GM23338 (cell line): ENCODE data around the gene STIM2.

Experiments
- CREB1 ChIP-seq: fragments of 250-450 bp; sonication (Bioruptor Pico); IDR thresholded peaks from 2 replicates; pipeline ENCODE4 v1.5.0; 2020; ENCODE audit warnings: low read depth, mild to moderate bottlenecking, moderate library complexity
- CTCF ChIP-seq, 2 experiments: fragments of 200-600 bp in 1 of 2; sonication (generic) in 1 of 2; conservative IDR thresholded peaks; 2 replicates each; pipeline versions ENCODE4 v1.5.1 to v1.6.1; 2016 to 2017; ENCODE audit warnings: antibody characterized with exemption in 2 of 2, low read depth in 2 of 2, mild to moderate bottlenecking in 2 of 2, moderate library complexity in 1 of 2
- EZH2 ChIP-seq: fragments of 200-600 bp; sonication (generic); IDR thresholded peaks from one replicate; pipeline ENCODE4 v1.8.0; 2017; ENCODE audit warnings: antibody characterized with exemption, mild to moderate bottlenecking, low read depth; ENCODE audit not compliant: unreplicated experiment
- EZH2phosphoT487 ChIP-seq: fragments of 200-600 bp; sonication (generic); IDR thresholded peaks from one replicate; pipeline ENCODE4 v1.8.1; 2018; ENCODE audit warnings: antibody characterized with exemption; ENCODE audit not compliant: unreplicated experiment
- JUNB ChIP-seq: IDR thresholded peaks from one replicate; pipeline ENCODE4 v1.6.1; 2016; ENCODE audit warnings: antibody characterized with exemption; ENCODE audit not compliant: unreplicated experiment
- NANOG ChIP-seq: IDR thresholded peaks from 2 replicates; pipeline ENCODE4 v1.6.1; 2016; ENCODE audit warnings: antibody characterized with exemption, borderline replicate concordance
- POLR2AphosphoS5 ChIP-seq: IDR thresholded peaks from 2 replicates; pipeline ENCODE4 v1.6.1; 2016; ENCODE audit warnings: antibody characterized with exemption, low read depth
- ZNF114 ChIP-seq: fragments of 250-450 bp; sonication (Bioruptor Pico); IDR thresholded peaks from 2 replicates; pipeline ENCODE4 v1.5.0; 2020; ENCODE audit warnings: mild to moderate bottlenecking, moderate library complexity
- ZNF462 ChIP-seq: fragments of 250-450 bp; sonication (Bioruptor Pico); IDR thresholded peaks from 2 replicates; pipeline ENCODE4 v1.5.0; 2020; ENCODE audit warnings: mild to moderate bottlenecking, moderate library complexity
- TF ChIP-seq, protein P1 (sequence below): IDR thresholded peaks from one replicate; pipeline ENCODE4 v1.6.1; 2018; ENCODE audit warnings: antibody characterized with exemption; ENCODE audit not compliant: unreplicated experiment
- TF ChIP-seq, protein P2 (sequence below): IDR thresholded peaks from 2 replicates; pipeline ENCODE4 v1.6.1; 2016; ENCODE audit warnings: antibody characterized with exemption

DNA sequence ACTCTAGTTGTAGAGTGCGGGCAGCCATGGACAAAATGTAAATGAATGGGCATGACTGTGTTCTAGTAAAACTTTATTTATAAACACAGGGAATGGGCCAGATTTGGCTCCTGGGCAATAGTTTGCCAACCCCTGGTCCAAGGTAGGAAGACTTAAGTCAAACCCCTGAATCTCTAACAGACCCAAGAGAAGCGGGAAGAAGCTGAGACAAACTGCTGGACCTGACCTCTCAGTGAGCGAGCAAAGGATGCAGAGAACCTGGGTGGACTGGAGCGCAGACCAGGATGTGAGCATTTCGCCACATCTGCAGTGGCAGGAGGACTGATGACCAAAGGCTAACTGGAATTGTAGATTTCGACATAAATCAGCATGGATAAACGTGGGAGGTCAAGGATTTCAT is 201.6 kb downstream of the STIM2 start:
- no peak for TF ChIP-seq CTCF (conservative IDR thresholded peaks at IDR 0.05; ENCODE audit: low read depth in 2 of 2)
- no peak for TF ChIP-seq CREB1 (CRISPR knock-in tag)
- no peak for TF ChIP-seq EZH2phosphoT487
- no peak for TF ChIP-seq EZH2
- no peak for TF ChIP-seq JUNB
- TF ChIP-seq POLR2AphosphoS5, result no peak
- TF ChIP-seq, protein P1, sequence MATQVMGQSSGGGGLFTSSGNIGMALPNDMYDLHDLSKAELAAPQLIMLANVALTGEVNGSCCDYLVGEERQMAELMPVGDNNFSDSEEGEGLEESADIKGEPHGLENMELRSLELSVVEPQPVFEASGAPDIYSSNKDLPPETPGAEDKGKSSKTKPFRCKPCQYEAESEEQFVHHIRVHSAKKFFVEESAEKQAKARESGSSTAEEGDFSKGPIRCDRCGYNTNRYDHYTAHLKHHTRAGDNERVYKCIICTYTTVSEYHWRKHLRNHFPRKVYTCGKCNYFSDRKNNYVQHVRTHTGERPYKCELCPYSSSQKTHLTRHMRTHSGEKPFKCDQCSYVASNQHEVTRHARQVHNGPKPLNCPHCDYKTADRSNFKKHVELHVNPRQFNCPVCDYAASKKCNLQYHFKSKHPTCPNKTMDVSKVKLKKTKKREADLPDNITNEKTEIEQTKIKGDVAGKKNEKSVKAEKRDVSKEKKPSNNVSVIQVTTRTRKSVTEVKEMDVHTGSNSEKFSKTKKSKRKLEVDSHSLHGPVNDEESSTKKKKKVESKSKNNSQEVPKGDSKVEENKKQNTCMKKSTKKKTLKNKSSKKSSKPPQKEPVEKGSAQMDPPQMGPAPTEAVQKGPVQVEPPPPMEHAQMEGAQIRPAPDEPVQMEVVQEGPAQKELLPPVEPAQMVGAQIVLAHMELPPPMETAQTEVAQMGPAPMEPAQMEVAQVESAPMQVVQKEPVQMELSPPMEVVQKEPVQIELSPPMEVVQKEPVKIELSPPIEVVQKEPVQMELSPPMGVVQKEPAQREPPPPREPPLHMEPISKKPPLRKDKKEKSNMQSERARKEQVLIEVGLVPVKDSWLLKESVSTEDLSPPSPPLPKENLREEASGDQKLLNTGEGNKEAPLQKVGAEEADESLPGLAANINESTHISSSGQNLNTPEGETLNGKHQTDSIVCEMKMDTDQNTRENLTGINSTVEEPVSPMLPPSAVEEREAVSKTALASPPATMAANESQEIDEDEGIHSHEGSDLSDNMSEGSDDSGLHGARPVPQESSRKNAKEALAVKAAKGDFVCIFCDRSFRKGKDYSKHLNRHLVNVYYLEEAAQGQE, result no peak
- no peak for TF ChIP-seq ZNF462 (CRISPR knock-in tag)
- TF ChIP-seq NANOG, result no peak
- TF ChIP-seq, protein P2, sequence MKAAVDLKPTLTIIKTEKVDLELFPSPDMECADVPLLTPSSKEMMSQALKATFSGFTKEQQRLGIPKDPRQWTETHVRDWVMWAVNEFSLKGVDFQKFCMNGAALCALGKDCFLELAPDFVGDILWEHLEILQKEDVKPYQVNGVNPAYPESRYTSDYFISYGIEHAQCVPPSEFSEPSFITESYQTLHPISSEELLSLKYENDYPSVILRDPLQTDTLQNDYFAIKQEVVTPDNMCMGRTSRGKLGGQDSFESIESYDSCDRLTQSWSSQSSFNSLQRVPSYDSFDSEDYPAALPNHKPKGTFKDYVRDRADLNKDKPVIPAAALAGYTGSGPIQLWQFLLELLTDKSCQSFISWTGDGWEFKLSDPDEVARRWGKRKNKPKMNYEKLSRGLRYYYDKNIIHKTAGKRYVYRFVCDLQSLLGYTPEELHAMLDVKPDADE, result no peak
- TF ChIP-seq ZNF114 (CRISPR knock-in tag), result no peak
